ENCODE results near the gene MACROD2. TPM values are rescaled to one million over a fixed set of nuclear protein-coding genes. Genes with fewer than 3 reads are reported as not detected.

Gene MACROD2
- total and polyA plus RNA-seq, 2 experiments from 2014 or later, result 2.8 to 4.3 TPM

DNA sequence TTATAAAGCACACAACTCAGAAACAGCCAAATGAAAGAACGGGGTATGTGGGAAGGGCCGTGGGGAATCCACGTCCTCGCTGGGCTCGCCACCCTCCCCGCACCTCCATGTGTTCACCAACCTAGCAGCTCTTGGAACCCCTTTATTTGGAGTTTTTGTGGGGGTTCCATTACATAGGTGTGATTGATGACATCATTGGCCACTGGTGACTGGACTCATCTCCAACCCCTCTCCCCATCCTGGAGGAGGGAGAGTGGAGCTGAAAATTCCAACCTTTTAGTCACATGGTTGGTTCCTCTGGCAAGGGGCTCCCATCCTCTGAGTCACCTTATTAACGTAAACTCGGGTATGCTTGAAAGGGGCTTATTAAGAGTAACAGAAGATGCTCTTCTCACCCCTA is 934.1 kb downstream of the MACROD2 start:
- ATAC-seq, result no peak
- Histone ChIP-seq H3K27ac (ENCODE audit: low read depth) (no peak overlapping the region), H2AFZ (no peak overlapping the region), H3K79me2 (replicated peaks; ENCODE audit: insufficient read depth) (no peaks in the 10 kb centered on the region), H3K4me1 (ENCODE audit: insufficient read depth) (no peaks in the 10 kb centered on the region), H3K4me2 (no peak overlapping the region), H3K4me3 (no peak overlapping the region), H4K20me1 (replicated peaks; ENCODE audit: insufficient read depth) (no peaks in the 10 kb centered on the region), H3K36me3 (ENCODE audit: insufficient read depth) (no peaks in the 10 kb centered on the region), H3F3A (replicated peaks; ENCODE audit: low read depth) (no peaks in the 10 kb centered on the region), H3K9me2 (ENCODE audit: insufficient read depth) (no peaks in the 10 kb centered on the region), H3K27me3 (ENCODE audit: insufficient read depth) (no peaks in the 10 kb centered on the region)
- Mint-ChIP-seq H3K4me3 (no peak overlapping the region), H3K4me1 (no peaks in the 10 kb centered on the region), H3K27ac (no peak overlapping the region), H3K9me3 (no peaks in the 10 kb centered on the region), H3K36me3 (ENCODE audit: low read depth) (no peaks in the 10 kb centered on the region), H3K27me3 (ENCODE audit: insufficient read depth, low read depth, poor library complexity) (no peaks in the 10 kb centered on the region)
- no peak for TF ChIP-seq EZH2 (IDR thresholded peaks at IDR 0.05; ENCODE audit: low read depth, unreplicated experiment)
- no peak for TF ChIP-seq JUNB (IDR thresholded peaks at IDR 0.05; ENCODE audit: unreplicated experiment)
- no peak for TF ChIP-seq ETS1 (IDR thresholded peaks at IDR 0.05)
- TF ChIP-seq ZNF331 (CRISPR knock-in tag; IDR thresholded peaks at IDR 0.05; ENCODE audit: low read depth), result no peak
- no peak for TF ChIP-seq CREB1 (CRISPR knock-in tag; IDR thresholded peaks at IDR 0.05; ENCODE audit: low read depth)
- TF ChIP-seq, protein P1, sequence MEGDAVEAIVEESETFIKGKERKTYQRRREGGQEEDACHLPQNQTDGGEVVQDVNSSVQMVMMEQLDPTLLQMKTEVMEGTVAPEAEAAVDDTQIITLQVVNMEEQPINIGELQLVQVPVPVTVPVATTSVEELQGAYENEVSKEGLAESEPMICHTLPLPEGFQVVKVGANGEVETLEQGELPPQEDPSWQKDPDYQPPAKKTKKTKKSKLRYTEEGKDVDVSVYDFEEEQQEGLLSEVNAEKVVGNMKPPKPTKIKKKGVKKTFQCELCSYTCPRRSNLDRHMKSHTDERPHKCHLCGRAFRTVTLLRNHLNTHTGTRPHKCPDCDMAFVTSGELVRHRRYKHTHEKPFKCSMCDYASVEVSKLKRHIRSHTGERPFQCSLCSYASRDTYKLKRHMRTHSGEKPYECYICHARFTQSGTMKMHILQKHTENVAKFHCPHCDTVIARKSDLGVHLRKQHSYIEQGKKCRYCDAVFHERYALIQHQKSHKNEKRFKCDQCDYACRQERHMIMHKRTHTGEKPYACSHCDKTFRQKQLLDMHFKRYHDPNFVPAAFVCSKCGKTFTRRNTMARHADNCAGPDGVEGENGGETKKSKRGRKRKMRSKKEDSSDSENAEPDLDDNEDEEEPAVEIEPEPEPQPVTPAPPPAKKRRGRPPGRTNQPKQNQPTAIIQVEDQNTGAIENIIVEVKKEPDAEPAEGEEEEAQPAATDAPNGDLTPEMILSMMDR (conservative IDR thresholded peaks at IDR 0.05; ENCODE audit: low read depth in 2 of 2), result no peak
- no peak for DNase-seq (ENCODE audit: low spot score)

- Histone ChIP-seq H3K4me3 (no peak overlapping the region), H3K4me2 (no peak overlapping the region), H3K4me1 (ENCODE audit: insufficient read depth) (no peaks in the 10 kb centered on the region), H2AFZ (no peak overlapping the region), H3K36me3 (ENCODE audit: insufficient read depth) (no peaks in the 10 kb centered on the region), H3K27me3 (ENCODE audit: insufficient read depth) (no peaks in the 10 kb centered on the region), H3F3A (replicated peaks; ENCODE audit: low read depth) (no peaks in the 10 kb centered on the region), H4K20me1 (replicated peaks; ENCODE audit: insufficient read depth) (no peaks in the 10 kb centered on the region), H3K9me2 (ENCODE audit: insufficient read depth) (peaks cover 7% of the 10 kb centered on the region; the same call in 1 of the 2 replicates), H3K27ac (ENCODE audit: low read depth) (no peak overlapping the region), H3K79me2 (replicated peaks; ENCODE audit: insufficient read depth) (no peaks in the 10 kb centered on the region)
- ATAC-seq (no peak), DNase-seq (ENCODE audit: low spot score) (no peak)
- no peaks in the 10 kb centered on the region for H3K4me1 Mint-ChIP-seq
- H3K9me3 Mint-ChIP-seq, result no peaks in the 10 kb centered on the region
- no peaks in the 10 kb centered on the region; the same call in 2 of the 3 replicates for H3K36me3 Mint-ChIP-seq (ENCODE audit: low read depth)
- no peak overlapping the region for H3K4me3 Mint-ChIP-seq
- no peaks in the 10 kb centered on the region for H3K27me3 Mint-ChIP-seq (ENCODE audit: insufficient read depth, low read depth, poor library complexity)
- H3K27ac Mint-ChIP-seq, result no peak overlapping the region
- TF ChIP-seq STAT1 (IDR thresholded peaks at IDR 0.05; ENCODE audit: unreplicated experiment) (no peak), CREB1 (CRISPR knock-in tag; IDR thresholded peaks at IDR 0.05; ENCODE audit: low read depth) (no peak), JUNB (IDR thresholded peaks at IDR 0.05; ENCODE audit: unreplicated experiment) (no peak), EZH2 (IDR thresholded peaks at IDR 0.05; ENCODE audit: low read depth, unreplicated experiment) (no peak), ZNF331 (CRISPR knock-in tag; IDR thresholded peaks at IDR 0.05; ENCODE audit: low read depth) (no peak), EZH2phosphoT487 (IDR thresholded peaks at IDR 0.05; ENCODE audit: unreplicated experiment) (no peak), POLR2AphosphoS5 (IDR thresholded peaks at IDR 0.05; ENCODE audit: low read depth) (no peak), ETS1 (IDR thresholded peaks at IDR 0.05) (no peak), NANOG (IDR thresholded peaks at IDR 0.05; ENCODE audit: borderline replicate concordance) (no peak), ZNF114 (CRISPR knock-in tag; IDR thresholded peaks at IDR 0.05) (no peak)
- TF ChIP-seq, protein P2, sequence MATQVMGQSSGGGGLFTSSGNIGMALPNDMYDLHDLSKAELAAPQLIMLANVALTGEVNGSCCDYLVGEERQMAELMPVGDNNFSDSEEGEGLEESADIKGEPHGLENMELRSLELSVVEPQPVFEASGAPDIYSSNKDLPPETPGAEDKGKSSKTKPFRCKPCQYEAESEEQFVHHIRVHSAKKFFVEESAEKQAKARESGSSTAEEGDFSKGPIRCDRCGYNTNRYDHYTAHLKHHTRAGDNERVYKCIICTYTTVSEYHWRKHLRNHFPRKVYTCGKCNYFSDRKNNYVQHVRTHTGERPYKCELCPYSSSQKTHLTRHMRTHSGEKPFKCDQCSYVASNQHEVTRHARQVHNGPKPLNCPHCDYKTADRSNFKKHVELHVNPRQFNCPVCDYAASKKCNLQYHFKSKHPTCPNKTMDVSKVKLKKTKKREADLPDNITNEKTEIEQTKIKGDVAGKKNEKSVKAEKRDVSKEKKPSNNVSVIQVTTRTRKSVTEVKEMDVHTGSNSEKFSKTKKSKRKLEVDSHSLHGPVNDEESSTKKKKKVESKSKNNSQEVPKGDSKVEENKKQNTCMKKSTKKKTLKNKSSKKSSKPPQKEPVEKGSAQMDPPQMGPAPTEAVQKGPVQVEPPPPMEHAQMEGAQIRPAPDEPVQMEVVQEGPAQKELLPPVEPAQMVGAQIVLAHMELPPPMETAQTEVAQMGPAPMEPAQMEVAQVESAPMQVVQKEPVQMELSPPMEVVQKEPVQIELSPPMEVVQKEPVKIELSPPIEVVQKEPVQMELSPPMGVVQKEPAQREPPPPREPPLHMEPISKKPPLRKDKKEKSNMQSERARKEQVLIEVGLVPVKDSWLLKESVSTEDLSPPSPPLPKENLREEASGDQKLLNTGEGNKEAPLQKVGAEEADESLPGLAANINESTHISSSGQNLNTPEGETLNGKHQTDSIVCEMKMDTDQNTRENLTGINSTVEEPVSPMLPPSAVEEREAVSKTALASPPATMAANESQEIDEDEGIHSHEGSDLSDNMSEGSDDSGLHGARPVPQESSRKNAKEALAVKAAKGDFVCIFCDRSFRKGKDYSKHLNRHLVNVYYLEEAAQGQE (IDR thresholded peaks at IDR 0.05; ENCODE audit: unreplicated experiment), result no peak
Measured at GRCh38 chr20:14932040-14932439, 936.7 kb downstream of the MACROD2 start.

All from GM23338 (cell line).